Islet precursor cell (in vitro differentiated cells): ENCODE data around the gene KLHL30.

Experiments
- DNase-seq: peaks from one replicate; pipeline ENCODE4 v3.0.0-alpha.2; 2018

KLHL30 gene

DNA sequence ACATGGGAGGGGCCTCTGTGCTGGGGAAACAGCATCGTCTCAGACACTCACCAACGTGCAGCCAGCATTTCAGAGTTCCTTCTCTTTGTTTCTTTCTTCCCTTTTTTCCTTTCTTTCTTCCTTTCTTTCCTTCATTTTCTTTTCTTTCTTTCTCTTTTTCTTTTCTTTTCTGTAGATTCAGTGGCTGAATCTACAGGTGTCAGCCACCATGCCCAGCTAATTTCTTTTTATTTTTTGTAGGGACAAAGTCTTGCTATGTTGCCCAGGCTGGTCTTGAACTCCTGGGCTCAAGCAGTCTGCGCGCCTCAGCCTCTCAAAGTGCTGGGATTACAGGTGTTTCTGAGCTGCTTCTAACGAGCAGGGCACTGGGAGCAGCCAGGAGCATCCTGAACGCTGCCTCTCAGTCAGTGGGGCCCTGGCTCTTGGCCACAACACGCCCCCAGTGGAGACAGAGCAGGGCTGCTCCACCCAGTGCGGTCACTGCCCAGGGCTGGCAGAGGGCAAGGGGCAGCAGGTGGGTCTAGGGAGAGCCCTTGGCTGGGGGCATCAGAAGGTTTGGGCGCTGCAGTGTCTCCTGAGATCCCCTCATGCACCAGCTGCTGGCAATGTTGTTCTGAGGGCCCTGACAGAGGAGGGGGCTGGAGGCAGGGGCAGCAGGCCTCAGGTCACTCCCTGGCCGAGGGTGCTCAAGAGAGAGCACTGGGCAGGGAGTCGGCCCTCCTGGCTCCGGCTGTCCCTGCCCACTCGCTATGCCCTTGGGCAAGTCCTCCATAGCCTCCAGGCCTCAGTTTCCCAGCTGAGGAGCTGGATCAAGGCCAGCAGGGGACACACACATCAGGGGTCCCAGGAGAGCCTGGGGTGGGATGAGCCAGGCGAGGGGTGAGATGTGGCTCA lies 4.7 kb upstream of the KLHL30 start:
- peak; percentile 60 for DNase-seq

- peak; percentile 37 for DNase-seq
Measured at GRCh38 chr2:238134393-238134785, 4.1 kb upstream of the KLHL30 start.

DNA sequence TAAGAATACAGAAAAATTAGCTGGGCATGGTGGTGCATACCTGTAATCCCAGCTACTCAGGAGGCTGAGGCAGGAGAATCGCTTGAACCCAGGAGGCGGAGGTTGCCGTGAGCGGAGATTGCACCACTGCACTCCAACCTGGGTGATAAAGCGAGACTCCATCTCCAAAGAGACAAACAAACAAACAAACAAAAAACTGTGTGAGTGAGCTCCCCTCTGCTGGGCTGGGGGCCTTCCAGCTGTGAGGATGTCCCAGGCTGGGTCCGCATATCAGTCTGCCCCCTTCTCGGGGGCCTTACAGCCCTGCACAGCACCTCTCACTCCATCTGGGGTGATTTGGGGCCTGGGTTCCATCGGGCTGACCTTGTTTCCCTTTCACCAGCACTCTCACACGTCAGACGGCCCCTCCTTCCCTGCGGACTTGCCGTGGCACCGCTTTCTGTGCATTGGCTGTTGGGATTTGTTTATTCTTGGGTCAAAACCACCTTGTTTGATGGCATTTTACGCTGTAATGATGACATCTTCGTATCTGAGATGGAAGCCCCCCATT lies 2.8 kb upstream of the KLHL30 start:
- no peak for DNase-seq

DNA sequence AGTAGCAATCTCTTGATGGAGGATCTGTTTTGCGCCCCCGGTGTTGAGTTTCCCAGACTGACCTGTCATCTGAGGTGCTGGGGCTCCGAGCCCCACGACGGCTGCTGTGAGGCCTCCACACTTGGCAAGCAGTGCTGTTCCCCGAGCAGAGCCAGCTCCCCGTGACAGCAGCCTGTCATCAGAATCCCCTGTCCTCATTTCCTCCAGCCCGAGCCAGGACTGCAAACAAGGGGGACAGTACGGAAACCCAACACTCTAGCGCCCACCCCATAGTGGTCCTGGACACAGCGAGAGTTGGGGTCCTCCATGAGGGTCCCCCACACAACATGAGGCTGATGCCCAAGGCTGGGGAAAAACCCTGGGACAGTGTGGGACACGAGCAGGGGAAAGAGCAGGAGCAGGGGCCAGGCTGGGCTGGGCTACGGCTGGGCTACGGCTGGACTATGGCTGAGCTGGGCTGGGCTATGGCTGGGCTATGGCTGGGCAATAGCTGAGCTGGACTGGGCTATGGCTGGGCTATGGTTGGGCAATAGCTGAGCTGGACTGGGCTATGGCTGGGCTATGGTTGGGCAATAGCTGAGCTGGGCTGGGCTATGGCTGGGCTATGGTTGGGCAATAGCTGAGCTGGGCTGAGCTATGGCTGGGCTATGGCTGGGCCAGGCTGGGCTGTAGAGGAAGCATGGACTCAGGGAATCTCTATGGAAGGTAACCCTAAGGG lies 1.5 kb upstream of the KLHL30 start:
- no peak for DNase-seq

DNA sequence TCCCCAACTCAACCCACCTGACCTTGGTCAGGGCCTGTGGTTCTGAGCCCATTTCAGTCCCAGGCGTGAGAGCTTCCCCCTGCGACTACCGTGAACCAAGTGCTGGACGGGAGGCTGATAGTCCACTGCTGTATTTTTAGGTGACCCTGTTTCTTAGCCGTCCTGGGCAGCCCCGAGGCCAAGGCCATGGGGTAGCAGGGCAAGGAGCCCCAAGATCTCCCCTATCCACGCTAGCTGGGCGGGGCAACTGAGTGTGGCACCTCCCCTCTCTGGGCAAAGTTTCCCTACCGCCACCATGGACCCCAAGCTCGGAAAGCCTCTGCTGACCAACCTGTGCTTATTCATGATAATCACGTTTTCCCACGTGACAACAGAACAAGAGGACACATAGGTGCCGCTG lies 583 bp upstream of the KLHL30 start:
- DNase-seq: no peak

DNA sequence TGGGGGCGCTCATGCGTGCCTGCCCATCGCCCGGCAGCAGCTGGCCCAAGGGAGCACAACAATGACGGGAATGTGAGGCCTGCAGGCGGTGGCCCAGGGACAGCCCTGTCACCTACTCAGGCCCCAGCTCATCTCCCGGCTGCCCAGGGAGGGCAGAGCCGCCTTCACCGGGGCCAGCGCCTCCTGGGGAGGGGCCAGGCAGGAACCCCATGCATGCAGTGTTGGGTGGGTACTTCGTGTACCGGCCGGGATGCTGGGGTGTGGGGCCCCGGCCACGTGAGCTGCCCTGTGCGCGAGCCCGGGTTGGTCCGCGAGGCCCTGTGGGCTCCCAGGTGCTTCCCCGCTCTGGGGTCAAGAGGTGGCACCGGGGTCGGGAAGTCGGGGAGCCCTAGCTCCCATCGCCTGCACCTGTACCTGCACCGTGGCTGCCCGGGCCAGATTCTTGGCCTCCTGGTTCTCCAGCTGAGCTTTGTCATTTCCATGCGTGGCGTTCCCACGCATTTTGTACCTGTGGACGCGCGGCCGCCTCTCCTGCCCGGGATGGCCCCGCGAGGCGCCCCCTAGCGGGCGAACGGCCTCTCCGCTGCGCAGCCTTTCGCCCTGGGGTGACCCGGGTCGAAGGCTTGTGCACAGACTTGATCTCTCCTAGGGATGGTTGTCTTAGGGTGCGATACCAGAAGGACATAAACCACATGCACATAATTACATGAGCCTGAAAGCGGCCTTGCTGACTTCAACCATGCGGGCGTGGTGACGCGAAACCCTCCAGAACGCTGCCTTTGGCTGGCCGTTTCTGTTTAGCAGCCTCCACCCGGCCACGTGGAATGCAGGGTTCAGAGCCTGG lies 950 bp downstream of the KLHL30 start:
- DNase-seq: no peak

- no peak for DNase-seq
Measured at GRCh38 chr2:238140040-238140439, 1.6 kb downstream of the KLHL30 start.

DNA sequence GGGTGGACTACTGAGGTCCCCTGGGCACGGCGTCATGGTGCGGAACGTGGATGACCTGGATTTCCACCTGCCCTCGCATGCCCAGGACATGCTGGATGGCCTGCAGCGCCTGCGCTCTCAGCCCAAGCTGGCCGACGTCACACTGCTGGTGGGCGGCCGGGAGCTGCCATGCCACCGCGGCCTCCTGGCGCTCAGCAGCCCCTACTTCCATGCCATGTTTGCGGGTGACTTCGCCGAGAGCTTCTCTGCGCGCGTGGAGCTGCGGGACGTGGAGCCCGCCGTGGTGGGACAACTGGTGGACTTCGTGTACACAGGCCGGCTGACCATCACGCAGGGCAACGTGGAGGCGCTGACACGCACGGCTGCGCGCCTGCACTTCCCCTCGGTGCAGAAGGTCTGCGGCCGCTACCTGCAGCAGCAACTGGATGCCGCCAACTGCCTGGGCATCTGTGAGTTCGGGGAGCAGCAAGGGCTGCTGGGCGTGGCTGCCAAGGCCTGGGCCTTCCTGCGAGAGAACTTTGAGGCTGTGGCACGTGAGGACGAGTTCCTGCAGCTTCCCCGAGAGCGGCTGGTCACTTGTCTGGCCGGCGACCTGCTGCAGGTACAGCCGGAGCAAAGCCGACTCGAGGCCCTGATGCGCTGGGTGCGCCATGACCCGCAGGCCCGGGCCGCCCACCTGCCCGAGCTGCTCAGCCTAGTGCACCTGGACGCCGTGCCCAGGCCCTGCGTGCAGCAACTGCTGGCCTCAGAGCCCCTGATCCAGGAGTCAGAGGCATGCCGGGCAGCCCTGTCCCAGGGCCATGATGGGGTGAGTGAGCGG lies 2.5 kb downstream of the KLHL30 start:
- DNase-seq: no peak

DNA sequence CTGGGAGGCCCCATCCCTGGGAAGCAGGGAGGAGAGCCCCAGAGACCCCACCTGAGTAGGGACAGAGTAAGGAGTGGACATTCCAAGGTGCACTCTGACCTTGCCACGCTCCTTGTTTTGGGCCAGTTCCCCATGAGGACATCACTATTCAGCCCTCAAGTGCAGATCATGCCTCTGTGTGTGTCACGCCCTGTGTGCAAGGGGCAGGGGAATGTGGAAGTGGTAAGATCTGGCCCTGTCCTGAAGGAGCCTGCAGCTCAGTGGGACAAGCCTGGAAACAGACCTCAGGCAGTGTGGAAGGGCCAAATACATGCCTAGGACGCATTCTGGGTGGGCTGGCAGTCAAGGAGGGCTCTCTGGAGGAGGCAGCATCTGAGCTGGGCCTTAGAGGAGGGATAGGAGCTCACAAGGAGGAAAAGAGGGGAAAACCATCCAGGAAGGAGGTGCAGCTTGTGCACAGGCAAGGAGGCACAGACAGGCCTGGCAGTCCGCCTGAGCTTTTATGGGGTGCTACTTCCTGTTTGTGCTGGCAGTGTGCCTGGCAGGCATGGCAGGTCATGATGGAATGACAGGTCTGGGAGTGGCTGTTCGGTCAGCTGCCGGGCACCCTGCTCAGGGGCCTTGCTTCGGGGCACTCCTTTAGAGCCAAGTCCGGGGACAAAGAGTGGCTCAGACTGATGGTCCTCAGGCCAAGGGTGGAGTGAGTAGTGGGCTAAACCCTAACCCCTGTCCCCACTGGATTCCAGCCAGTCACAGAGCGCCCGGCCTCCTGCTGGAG lies 3.3 kb downstream of the KLHL30 start:
- DNase-seq: no peak

- DNase-seq: no peak
Measured at GRCh38 chr2:238142382-238143205, 4.1 kb downstream of the KLHL30 start.

DNA sequence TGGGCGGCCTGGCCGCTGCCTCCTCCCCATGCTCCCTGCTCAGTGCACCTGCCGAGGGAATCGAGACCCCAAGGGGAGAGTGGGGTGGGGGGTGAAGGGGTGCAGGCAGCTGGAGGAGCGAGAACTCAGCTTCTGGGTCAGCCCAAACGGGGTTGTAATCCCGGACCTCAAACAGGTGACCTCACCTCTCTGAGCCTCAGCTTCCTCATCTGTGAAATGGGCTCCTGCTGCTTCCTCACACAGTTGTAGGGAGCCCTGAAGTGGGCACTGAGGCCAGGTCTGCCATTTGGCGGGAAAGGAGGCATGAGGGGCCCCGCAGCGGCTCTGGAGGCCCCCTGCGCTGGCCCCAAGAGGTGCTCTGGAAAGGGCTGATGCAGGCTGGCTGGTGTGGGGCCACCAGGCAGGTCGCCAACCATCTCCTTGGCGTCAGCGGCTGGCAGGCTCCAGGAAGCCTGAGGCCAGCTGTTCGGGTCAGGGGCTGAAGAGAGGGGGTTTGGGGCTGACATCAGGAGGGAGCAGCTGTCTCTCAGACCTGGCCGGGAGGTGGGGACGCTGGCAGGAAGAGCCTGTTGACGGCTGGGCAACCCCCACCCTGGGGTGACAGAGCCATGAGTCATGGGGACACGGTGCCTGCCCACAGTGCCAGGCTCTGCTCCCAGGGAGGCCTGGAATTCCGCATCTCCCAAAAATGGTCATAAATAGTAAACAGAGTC lies 4.9 kb downstream of the KLHL30 start:
- DNase-seq: no peak

- no peak for DNase-seq
Measured at GRCh38 chr2:238144262-238144661, 5.8 kb downstream of the KLHL30 start.

DNA sequence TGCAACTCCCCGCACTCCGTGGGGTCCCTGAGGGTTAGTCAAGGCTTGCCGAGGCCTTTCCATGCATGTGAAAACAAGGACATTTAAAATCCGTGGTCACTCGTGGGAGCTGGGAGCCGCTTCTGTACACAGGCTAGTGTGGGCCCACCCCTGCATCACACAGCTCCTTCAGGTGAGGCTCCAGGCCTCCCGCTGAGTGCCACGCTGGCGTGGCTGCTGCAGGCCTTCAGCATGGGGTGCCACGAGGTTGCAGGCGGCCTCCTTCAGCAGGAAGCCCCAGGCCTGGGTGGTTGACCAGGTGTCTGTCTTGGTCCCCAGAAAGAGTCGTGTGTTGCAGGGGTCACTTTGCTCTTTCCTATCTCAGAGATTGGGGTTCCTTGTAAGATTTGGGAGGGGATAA lies 6.6 kb downstream of the KLHL30 start:
- no peak for DNase-seq

- DNase-seq: no peak
Measured at GRCh38 chr2:238145851-238146250, 7.4 kb downstream of the KLHL30 start.

- DNase-seq: no peak
Measured at GRCh38 chr2:238146884-238147544, 8.5 kb downstream of the KLHL30 start.

DNA sequence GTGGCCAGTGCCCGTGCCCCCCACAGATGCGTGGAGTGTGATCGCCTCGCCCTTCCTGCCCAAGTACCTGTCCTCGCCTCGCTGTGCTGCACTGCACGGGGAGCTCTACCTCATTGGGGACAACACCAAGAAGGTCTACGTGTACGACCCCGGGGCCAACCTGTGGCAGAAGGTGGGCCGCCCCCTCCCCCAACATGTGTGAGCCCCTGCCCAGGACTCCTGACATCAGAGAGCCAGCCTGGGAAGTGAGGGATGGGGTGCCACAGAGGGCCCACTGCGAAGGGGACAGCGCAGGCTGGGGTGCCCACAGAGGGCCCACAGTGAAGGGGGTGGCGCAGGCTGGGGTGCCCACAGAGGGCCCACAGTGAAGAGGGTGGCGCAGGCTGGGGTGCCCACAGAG lies 10.5 kb downstream of the KLHL30 start:
- DNase-seq: no peak

GRCh38 chr2:238149841-238150572 lies 11.5 kb downstream of the KLHL30 start:
- no peak for DNase-seq

DNA sequence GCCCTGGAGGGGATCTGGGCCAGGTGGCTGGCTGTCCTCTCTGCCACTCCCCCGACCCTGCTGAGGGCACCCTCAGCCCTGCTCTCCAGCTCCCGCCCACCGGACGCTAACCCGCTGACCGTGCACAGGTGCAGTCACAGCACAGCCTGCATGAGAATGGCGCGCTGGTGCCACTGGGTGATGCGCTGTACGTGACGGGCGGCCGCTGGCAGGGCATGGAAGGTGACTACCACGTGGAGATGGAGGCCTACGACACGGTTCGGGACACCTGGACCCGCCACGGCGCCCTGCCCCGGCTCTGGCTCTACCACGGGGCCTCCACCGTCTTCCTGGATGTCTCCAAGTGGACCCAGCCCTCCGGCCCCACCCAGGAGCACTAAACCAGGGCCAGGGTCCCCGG lies 12.2 kb downstream of the KLHL30 start:
- DNase-seq: no peak
